Activated CD4-positive, alpha-beta T cell treated with anti-CD3 and anti-CD28 coated beads for 1 hour (primary cell): Measurements from ENCODE around the gene LPAR4.
"Not testable (repeated sequence)": the region's sequence is repeated elsewhere in the genome, so short reads cannot be mapped to it uniquely, and the experiment has no call there.

ENCODE experiments used
- DNase-seq: peaks from one replicate; pipeline ENCODE4 v3.0.0-alpha.2; 2020

LPAR4 gene, protein sequence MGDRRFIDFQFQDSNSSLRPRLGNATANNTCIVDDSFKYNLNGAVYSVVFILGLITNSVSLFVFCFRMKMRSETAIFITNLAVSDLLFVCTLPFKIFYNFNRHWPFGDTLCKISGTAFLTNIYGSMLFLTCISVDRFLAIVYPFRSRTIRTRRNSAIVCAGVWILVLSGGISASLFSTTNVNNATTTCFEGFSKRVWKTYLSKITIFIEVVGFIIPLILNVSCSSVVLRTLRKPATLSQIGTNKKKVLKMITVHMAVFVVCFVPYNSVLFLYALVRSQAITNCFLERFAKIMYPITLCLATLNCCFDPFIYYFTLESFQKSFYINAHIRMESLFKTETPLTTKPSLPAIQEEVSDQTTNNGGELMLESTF

GRCh38 chrX:78747489-78747888, at the start of gene LPAR4:
LPAR4 (plus strand) TSS chrX:78747720; CDS start chrX:78754870, 7,150 bp downstream.
- no peak for DNase-seq

DNA sequence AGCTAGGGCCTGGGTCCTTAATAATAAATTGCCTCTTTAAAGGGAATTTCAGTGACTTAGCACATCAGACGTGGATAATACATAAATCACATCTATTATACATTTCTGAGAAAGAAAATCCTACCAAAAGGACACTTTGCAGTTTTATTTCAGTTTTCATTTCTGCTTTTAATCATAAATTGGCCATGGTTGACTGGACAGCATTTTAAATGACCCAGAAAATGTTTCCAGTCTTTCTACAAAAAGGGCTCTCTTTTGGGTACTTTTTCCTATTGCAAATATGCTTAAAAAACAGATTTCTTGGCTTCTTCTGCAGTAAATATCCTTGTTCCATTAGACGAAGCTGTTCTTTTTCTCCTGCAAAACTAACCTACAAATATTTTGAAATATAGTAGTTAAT, 41.4 kb upstream of the LPAR4 start:
- no peak for DNase-seq

DNA sequence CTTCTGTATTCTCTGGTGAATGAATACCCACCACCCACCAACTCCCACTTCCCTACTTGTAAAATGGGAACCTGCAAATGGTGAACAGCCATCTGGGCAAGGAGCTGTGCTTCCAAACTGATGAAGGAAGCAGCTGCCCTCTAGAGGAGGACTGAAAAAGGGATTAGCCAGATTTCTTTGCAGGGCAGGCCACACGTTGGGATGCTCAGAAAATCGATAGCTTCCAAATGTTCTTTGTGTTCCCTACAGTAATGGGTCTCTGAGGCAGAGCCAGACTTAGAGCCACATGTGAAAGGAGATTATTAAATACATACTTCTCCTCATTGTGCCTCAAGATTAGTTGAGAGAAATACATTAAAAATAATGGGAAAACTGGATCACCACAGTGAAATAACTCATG, 39.3 kb upstream of the LPAR4 start:
- no peak for DNase-seq

- DNase-seq = no peak
Measured at GRCh38 chrX:78708816-78709215, 38.7 kb upstream of the LPAR4 start.

- DNase-seq = no peak
Measured at GRCh38 chrX:78710171-78710570, 37.3 kb upstream of the LPAR4 start.

DNA sequence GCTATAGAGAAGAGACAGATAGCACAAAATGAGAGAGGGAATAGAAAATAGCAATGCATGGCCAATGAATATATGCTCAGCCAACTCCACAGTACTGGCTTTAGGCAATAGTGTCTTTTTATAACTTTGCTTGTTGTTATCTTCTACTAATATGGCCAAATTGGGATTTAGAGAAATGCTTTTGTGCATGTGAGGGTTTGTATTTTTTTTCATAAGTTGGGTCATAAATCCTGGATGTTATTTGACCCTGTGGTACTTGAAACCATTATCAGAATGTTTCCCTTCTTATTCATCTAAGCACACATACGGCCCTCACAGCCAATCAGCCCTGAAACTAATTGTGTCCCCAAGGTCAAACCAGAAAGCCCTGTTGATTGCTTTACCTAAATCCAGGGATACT, 35.2 kb upstream of the LPAR4 start:
- DNase-seq = no peak

DNA sequence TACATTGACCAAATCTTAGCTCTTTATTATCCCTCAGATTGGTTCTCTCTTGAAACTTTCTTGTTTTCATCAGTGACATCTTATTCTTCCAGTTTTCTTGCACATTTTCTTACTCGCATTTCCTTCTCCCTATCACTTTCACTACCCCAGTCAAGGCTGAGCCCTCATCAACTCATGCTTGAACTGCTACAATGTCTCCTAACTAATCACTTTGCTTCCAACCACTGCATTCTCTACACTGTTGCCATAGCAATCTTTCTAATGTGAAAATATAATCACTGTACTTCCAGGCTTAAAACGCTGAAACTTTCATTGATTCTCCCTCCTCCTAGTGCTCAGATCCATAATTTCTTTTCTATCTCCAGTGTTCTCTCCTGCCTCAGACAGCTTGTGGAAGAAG, 22.2 kb upstream of the LPAR4 start:
- DNase-seq = no peak

GRCh38 chrX:78746496-78746895, 1.0 kb upstream of the LPAR4 start:
- DNase-seq = no peak

DNA sequence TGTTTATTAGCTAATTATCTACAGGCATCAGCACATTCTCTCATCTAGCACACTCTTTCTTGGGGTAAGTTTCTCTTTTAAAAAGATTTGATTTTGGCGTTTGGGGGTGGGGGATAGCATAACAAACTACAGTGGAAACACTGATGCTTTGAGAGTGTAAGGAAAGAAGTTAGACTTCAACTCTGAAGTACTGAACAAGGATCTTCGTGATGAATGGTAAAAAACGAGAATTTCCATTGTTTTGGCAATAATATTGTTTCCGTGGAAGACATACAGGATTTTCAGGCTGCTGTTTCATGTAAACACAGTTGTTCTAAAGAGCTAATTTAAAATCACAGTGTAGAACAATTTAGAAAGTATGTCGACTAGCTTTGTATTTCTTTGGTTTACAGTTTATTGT, 451 bp downstream of the LPAR4 start:
- DNase-seq = no peak

GRCh38 chrX:78748846-78749245, 1.3 kb downstream of the LPAR4 start:
- no peak for DNase-seq

- DNase-seq = no peak
Measured at GRCh38 chrX:78753571-78753970, 6.1 kb downstream of the LPAR4 start.

DNA sequence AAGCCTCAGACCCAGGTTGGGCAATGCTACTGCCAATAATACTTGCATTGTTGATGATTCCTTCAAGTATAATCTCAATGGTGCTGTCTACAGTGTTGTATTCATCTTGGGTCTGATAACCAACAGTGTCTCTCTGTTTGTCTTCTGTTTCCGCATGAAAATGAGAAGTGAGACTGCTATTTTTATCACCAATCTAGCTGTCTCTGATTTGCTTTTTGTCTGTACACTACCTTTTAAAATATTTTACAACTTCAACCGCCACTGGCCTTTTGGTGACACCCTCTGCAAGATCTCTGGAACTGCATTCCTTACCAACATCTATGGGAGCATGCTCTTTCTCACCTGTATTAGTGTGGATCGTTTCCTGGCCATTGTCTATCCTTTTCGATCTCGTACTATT, 7.4 kb downstream of the LPAR4 start:
- DNase-seq = no peak

DNA sequence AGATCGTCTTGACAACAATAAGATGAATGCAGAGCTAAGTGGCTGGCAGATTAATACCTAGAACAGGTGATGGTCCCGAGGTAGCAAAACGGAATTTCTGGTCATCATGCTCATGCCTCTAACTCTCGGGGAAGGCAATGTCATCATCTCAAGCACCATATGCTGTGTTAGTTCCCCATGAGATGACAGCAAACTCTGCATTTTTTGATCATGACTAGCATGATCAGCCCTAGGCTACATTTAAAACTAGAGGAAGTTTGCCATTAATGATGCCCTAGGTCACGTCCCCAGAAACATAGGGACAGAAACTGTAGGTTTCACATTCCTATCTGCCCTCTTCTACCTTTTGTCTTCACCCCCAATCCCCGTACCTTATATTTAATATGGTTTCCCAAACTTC, 11.6 kb downstream of the LPAR4 start:
- no peak for DNase-seq

DNA sequence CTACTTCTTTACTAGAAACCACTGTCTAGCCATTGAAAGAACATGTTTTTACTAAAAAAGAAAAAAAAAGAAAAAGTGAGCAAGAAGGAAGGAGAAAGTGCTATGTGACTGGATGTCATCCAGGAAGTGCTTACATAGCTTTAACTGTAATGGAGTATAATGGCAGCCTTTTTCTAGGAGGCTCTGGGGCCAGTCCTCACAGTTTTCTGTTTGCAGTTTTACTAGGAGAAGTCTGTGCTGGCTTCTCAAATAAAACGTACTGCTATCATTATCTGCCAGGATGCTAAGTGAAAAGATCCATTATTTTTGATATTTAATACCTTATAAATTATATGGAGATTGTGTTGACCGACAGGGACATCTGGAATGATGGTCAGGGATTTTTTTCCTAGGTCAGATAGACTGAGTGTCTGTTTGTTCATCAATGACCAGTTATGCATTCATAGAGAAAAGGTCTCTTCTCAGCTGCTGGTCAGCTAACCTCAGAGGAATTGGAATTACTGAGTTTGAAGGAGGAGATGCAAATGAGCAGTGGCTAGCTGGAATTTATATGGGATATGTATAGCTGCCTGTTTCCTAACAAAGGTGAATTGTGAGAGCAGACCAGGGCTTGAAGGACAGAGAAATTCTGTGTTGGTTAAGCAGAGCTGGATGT, 21.7 kb downstream of the LPAR4 start:
- DNase-seq = no peak

DNA sequence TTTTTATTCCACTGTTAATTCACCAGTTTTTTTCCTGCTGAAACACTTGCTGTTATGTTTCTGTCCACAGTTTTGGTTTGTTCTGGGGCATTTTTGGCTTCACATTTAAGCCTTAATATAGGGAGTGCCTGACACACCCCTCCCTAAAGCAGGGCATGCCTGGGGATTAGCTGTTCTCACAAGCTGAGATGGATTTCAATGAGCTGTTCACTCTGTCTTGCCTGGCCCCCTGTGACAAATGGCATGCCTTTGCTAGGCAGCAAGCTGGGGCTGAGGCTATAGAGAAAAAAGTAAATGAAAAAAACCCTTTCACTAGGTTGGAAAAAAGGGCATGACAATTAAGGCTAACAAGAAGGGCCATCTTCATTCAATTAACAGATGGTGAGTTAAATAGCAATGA, 22.4 kb downstream of the LPAR4 start:
- no peak for DNase-seq

DNA sequence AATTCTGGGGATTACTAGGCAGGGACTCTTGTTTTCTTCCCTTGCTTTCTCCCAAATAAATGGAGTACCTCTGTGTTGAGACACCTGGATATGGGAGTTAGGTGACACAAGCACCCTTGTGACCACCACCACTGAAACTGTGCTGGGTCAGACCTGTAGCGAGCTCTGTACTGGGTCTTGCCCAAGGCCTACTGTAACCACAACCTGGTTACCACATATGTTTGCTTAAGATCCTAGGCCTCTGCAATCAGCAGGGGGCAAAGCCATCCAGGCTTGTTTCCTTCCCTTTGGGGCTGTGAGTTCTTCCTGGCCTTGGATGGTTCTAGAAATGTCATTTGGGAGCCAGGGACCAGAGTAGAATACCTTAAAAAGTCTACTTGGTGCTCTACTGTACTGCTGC, 49.4 kb downstream of the LPAR4 start:
- DNase-seq = no peak

DNA sequence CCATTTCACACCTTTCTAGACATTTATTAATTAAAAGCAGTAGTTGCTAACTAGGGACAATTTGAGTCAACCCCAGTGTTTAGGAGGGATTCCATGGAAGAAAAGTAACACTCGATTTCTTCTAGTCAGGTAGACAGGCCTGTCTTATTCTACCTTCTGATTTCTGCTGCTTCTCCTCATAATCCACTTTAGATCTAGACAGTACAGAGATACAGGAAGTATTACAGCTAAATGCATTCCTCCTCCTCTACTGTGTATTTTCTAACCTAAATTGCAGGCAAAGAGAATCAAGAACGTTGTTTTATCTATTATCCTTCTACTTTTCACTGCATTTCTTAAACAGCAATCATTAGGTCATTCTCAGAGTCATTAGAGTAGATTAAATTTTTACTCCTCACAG, 52.6 kb downstream of the LPAR4 start:
- DNase-seq = no peak

DNA sequence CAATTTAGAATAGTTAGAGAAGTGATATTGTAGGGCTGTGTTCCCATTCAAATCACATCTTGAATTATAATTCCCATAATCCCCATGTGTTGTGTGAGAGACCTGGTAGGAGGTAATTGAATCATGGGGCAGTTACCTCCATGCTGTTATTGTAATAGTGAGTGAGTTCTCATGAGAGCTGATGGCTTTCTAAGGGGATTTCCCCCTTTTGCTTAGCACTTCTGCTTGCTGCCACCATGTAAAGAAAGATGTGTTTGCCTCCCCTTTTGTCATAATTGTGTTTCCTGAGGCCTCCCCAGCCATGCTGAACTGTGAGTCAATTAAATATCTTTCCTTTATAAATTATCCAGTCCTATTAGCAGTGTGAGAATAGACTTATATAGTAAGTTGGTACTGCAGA, 53.2 kb downstream of the LPAR4 start:
- no peak for DNase-seq

DNA sequence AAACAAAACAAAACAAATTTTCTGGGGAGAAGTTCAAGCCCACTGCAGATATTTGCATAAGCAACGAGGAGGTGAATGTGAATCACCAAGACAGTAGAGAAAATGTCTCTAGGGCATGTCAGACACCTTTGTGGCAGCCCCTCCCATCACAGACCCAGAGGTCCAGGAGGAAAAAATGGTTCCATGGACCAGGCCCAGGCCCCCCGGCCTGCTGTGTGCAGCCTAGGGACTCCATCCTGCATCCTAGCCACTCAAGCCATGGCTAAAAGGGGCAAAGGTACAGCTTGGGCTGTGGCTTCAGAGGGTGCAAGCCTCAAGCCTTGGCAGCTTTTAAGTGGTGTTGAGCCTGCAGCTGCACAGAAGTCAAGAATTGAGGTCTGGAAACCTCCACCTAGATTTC, 54.0 kb downstream of the LPAR4 start:
- DNase-seq = no peak

DNA sequence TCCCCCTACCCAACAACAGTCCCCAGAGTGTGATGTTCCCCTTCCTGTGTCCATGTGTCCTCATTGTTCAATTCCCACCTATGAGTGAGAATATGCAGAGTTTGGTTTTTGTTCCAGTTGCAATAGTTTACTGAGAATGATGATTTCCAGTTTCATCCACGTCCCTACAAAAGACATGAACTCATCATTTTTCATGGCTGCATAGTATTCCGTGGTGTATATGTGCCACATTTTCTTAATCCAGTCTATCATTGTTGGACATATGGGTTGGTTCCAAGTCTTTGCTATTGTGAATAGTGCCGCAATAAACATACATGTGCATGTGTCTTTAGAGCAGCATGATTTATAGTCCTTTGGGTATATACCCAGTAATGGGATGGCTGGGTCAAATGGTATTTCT, 55.0 kb downstream of the LPAR4 start:
- not testable (repeated sequence) for DNase-seq
